GM06990 (cell line): ENCODE measurements around the gene ZAR1L.

Experiments
- DNase-seq: peaks from one replicate; pipeline ENCODE4 v3.0.0-alpha.2; 2011; ENCODE audit not compliant: insufficient read length; ENCODE audit errors: extremely low read depth
- H3K27me3 ChIP-seq: replicated peaks from 2 replicates; pipeline ENCODE4 v1.6.0; 2011; ENCODE audit warnings: low read length; ENCODE audit not compliant: control insufficient read depth, insufficient read depth
- H3K36me3 ChIP-seq: 2 replicates; pipeline ENCODE4 v1.5.1; 2011; ENCODE audit warnings: low read length; ENCODE audit not compliant: control insufficient read depth, insufficient read depth
- H3K4me3 ChIP-seq: replicated peaks from 2 replicates; pipeline ENCODE4 v1.5.1; 2011; ENCODE audit warnings: low read depth, mild to moderate bottlenecking, control low read depth, low read length
- TF ChIP-seq, protein P1 (sequence below): IDR thresholded peaks from 2 replicates; pipeline ENCODE4 v1.5.1; 2011; ENCODE audit warnings: low read length, control low read depth, mild to moderate bottlenecking, inconsistent platforms; ENCODE audit not compliant: insufficient read depth, poor library complexity, severe bottlenecking

The ZAR1L gene

DNA sequence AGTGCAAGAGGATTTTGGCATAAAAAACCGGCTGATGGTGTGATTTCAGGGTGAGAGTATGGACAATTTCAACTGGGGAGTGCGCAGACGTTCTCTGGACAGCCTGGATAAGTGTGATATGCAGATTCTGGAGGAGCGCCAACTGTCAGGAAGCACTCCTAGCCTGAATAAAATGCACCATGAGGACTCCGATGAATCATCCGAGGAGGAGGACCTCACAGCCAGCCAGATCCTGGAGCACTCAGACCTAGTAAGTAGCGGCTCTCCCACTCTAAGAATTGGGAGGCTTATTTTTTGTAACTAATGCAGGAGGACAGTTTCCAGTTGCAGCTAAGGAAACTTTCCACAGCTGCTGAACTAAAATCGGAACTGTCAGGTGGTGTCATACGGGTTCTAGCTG is 53.6 kb downstream of the ZAR1L start:
- DNase-seq, result no peak
- no peak overlapping the region for H3K4me3 ChIP-seq
- TF ChIP-seq, protein P1, sequence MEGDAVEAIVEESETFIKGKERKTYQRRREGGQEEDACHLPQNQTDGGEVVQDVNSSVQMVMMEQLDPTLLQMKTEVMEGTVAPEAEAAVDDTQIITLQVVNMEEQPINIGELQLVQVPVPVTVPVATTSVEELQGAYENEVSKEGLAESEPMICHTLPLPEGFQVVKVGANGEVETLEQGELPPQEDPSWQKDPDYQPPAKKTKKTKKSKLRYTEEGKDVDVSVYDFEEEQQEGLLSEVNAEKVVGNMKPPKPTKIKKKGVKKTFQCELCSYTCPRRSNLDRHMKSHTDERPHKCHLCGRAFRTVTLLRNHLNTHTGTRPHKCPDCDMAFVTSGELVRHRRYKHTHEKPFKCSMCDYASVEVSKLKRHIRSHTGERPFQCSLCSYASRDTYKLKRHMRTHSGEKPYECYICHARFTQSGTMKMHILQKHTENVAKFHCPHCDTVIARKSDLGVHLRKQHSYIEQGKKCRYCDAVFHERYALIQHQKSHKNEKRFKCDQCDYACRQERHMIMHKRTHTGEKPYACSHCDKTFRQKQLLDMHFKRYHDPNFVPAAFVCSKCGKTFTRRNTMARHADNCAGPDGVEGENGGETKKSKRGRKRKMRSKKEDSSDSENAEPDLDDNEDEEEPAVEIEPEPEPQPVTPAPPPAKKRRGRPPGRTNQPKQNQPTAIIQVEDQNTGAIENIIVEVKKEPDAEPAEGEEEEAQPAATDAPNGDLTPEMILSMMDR, result no peak
- no peaks in the 10 kb centered on the region for H3K36me3 ChIP-seq
- no peaks in the 10 kb centered on the region for H3K27me3 ChIP-seq

DNA sequence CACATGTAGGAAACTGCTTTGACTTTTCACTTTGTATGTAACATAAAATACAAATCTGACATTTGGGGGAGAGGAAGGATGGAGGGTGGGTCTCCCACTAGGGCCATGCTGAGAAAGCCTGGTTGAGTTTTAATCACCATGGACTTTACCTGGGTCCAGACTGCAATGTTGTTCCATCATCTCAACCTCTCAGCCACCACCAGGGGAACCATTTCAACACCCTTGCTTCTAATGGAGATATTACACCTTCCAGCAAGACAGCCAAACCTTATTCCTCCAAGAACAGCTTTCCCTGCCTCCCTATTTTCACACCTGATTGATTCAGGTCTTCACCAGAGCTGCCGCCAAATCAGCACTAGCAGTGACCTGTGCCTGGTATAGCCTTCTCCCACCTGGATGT is 56.0 kb downstream of the ZAR1L start:
- DNase-seq, result no peak
- TF ChIP-seq, protein P1, result peak; percentile 21
- Histone ChIP-seq H3K4me3 (no peak overlapping the region), H3K27me3 (no peaks in the 10 kb centered on the region), H3K36me3 (no peaks in the 10 kb centered on the region)

DNA sequence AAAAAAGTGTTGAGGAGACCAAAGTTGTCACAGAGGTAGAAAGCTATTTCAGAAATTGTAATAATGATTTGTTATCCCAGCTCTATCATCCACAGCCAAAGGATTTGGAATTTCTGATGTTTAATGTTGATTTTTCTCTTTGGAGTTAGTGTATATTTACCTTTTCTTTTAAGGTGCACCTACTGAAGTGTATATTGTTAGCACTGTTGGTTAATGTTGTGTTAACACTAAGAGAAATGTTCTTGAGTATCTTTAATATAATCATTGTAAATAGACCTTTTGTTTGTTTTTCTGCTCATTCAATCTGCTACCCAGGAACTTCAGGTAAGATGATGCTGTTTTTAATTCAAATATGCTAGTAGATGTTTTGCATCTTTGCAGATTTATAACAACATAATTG is 57.5 kb downstream of the ZAR1L start:
- DNase-seq, result no peak
- H3K4me3 ChIP-seq, result no peak overlapping the region
- TF ChIP-seq, protein P1, result no peak
- no peaks in the 10 kb centered on the region for H3K27me3 ChIP-seq
- no peaks in the 10 kb centered on the region for H3K36me3 ChIP-seq

DNA sequence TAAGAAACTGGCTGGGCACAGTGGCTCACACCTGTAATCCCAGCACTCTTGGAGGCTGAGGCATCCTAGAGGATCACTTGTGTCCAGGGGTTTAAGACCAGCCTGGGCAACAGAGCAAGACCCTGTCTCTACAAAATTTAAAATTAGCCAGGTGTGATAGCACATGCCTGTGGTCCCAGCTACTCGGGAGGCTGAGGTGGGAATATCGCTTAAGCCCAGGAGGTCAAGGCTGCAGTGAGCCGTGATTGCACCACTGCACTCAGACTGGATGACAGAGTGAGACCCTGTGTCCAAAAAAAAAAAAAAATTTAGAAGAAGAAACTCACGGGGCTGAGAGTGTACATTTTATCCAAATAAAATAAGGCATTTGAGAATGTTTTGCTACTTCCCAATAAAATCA is 58.9 kb downstream of the ZAR1L start:
- TF ChIP-seq, protein P1, result no peak
- no peak for DNase-seq
- Histone ChIP-seq H3K36me3 (no peaks in the 10 kb centered on the region), H3K4me3 (no peak overlapping the region), H3K27me3 (no peaks in the 10 kb centered on the region)

DNA sequence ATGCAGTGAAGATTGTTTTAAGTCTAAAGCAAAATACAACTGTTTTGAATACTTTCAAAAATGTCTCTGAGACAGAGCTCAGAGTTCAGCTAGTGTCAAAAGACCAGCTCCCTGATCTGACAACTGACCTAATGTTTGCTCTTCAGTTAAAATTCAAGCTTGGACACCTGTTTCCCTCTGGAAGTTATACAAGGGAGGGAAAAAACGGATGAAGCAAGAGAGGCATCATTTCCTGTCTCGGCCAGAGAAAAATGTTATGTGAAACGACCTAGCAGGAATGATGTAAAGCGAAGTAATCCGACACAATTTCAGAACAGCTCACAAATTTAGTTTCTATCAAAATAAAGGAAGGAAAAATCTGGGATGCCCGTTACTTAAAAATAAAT is 59.4 kb downstream of the ZAR1L start:
- TF ChIP-seq, protein P1, result no peak
- Histone ChIP-seq H3K36me3 (no peaks in the 10 kb centered on the region), H3K4me3 (no peak overlapping the region), H3K27me3 (no peaks in the 10 kb centered on the region)
- DNase-seq, result no peak
